H1 (cell line): ENCODE results near the gene ASIC2. TPM values are rescaled to one million over a fixed set of nuclear protein-coding genes. Genes with fewer than 3 reads are reported as not detected.

Experiments used
- CTCF ChIA-PET: fragments of 300-600 bp; sonication (Branson Sonifier 250); formaldehyde crosslinking; loops from one replicate; lab custom pipeline; 2021; ENCODE audit not compliant: partially characterized antibody; lab: Charles Lee
- POLR2A ChIA-PET: fragments of 300-600 bp; sonication (Branson Sonifier 250); formaldehyde crosslinking; loops from one replicate; lab custom pipeline; 2021; ENCODE audit warnings: inconsistent platforms; ENCODE audit not compliant: partially characterized antibody; lab: Charles Lee
- DNase-seq, 2 experiments: peaks; one replicate each; pipeline versions ENCODE4 v3.0.0 to v3.0.0-alpha.2; 2010 to 2022; ENCODE audit warnings: low spot score in 2 of 2, low read depth in 1 of 2, mixed read lengths in 1 of 2
- FAIRE-seq: peaks from 2 replicates; lab custom pipeline; 2011; peaks lifted over from hg19 to GRCh38; lab: Jason Lieb, UNC
- H2AFZ ChIP-seq: 2 replicates; pipeline ENCODE4 v1.8.1; 2012; ENCODE audit warnings: low read length, inconsistent platforms
- H2AK5ac ChIP-seq: 2 replicates; pipeline ENCODE4 v1.6.1; 2013; ENCODE audit warnings: low read depth, low read length
- H2BK120ac ChIP-seq: replicated peaks from 2 replicates; pipeline ENCODE3; 2013; ENCODE audit warnings: low read depth, low read length, inconsistent platforms
- H2BK12ac ChIP-seq: 2 replicates; pipeline ENCODE4 v1.6.1; 2013; ENCODE audit warnings: low read depth, low read length
- H2BK15ac ChIP-seq: 2 replicates; pipeline ENCODE4 v1.6.1; 2013; ENCODE audit warnings: low read length
- H2BK20ac ChIP-seq: 2 replicates; pipeline ENCODE4 v1.6.1; 2013; ENCODE audit warnings: low read length
- H2BK5ac ChIP-seq: 2 replicates; pipeline ENCODE4 v1.6.1; 2013; ENCODE audit warnings: low read depth, low read length
- H3K14ac ChIP-seq: 2 replicates; pipeline ENCODE4 v1.6.1; 2013; ENCODE audit warnings: inconsistent platforms; ENCODE audit not compliant: insufficient read length
- H3K18ac ChIP-seq: 2 replicates; pipeline ENCODE4 v1.6.1; 2013; ENCODE audit warnings: low read length; ENCODE audit errors: extremely low read depth
- H3K23ac ChIP-seq: 2 replicates; pipeline ENCODE4 v1.6.1; 2013; ENCODE audit warnings: inconsistent platforms; ENCODE audit not compliant: insufficient read length
- H3K23me2 ChIP-seq: 2 replicates; pipeline ENCODE4 v1.6.1; 2013; ENCODE audit warnings: low read depth, low read length
- H3K27ac ChIP-seq: 2 replicates; pipeline ENCODE4 v1.6.1; 2011; ENCODE audit warnings: low read depth, low read length, inconsistent platforms
- H3K27me3 ChIP-seq, 4 experiments: replicated peaks in 1 of 4; 1 replicate in 1 of 4; 2 replicates in 3 of 4; pipeline versions ENCODE4 v1.6.1 to v1.8.1; 2011 to 2013; ENCODE audit warnings: low read length in 3 of 4, mild to moderate bottlenecking in 3 of 4, inconsistent platforms in 2 of 4, mixed read lengths in 2 of 4, moderate library complexity in 1 of 4; ENCODE audit not compliant: control insufficient read depth in 3 of 4, insufficient read depth in 3 of 4; ENCODE audit errors: extremely low read depth in 1 of 4
- H3K36me3 ChIP-seq, 4 experiments: 2 replicates each; pipeline versions ENCODE4 v1.6.1 to v1.8.1; 2011 to 2013; ENCODE audit warnings: mild to moderate bottlenecking in 4 of 4, low read length in 3 of 4, moderate library complexity in 2 of 4, control low read depth in 1 of 4, inconsistent platforms in 1 of 4; ENCODE audit not compliant: insufficient read depth in 4 of 4, control insufficient read depth in 2 of 4
- H3K4ac ChIP-seq: replicated peaks from 2 replicates; pipeline ENCODE3; 2013; ENCODE audit warnings: low read length, low read depth, mixed read lengths, inconsistent platforms; ENCODE audit not compliant: insufficient read length
- H3K4me1 ChIP-seq, 4 experiments: replicated peaks in 1 of 4; 1 replicate in 1 of 4; 2 replicates in 3 of 4; pipeline versions ENCODE4 v1.6.1 to v1.8.1; 2011 to 2013; ENCODE audit warnings: low read length in 3 of 4, inconsistent platforms in 2 of 4, mixed read lengths in 1 of 4; ENCODE audit not compliant: insufficient read depth in 4 of 4, control insufficient read depth in 3 of 4
- H3K4me2 ChIP-seq, 2 experiments: 2 replicates each; pipeline versions ENCODE4 v1.6.1 to v1.8.1; 2011 to 2013; ENCODE audit warnings: low read depth in 2 of 2, low read length in 2 of 2, control low read depth in 1 of 2, inconsistent platforms in 1 of 2, mild to moderate bottlenecking in 1 of 2; ENCODE audit not compliant: insufficient read depth in 1 of 2
- H3K4me3 ChIP-seq, 4 experiments: fragments of 200-600, 300-600 bp in 1 of 4; sonication (generic), shearing (Covaris generic), sonication (Bioruptor Twin) in 1 of 4; 2 replicates each; pipeline versions ENCODE4 v1.5.1 to v1.8.1; 2011 to 2016; ENCODE audit warnings: low read length in 4 of 4, low read depth in 3 of 4, control low read depth in 2 of 4, inconsistent platforms in 2 of 4, mild to moderate bottlenecking in 2 of 4, mixed read lengths in 1 of 4, moderate library complexity in 1 of 4; ENCODE audit not compliant: insufficient read depth in 2 of 4; ENCODE audit errors: extremely low read depth in 1 of 4
- H3K56ac ChIP-seq: replicated peaks from 2 replicates; pipeline ENCODE3; 2013; ENCODE audit warnings: low read depth, mild to moderate bottlenecking, mixed read lengths, low read length, inconsistent platforms; ENCODE audit not compliant: insufficient read length
- H3K79me1 ChIP-seq: 2 replicates; pipeline ENCODE4 v1.6.1; 2013; ENCODE audit warnings: low read depth, low read length, control low read depth
- H3K79me2 ChIP-seq, 2 experiments: 2 replicates each; pipeline versions ENCODE4 v1.6.1 to v1.8.1; 2012 to 2013; ENCODE audit warnings: low read length in 2 of 2, mild to moderate bottlenecking in 2 of 2, inconsistent platforms in 1 of 2; ENCODE audit not compliant: insufficient read depth in 2 of 2, control insufficient read depth in 1 of 2
- H3K9ac ChIP-seq, 4 experiments: replicated peaks in 1 of 4; 1 replicate in 1 of 4; 2 replicates in 3 of 4; pipeline versions ENCODE4 v1.6.1 to v1.8.1; 2011 to 2013; ENCODE audit warnings: low read depth in 3 of 4, low read length in 3 of 4, control low read depth in 2 of 4, mild to moderate bottlenecking in 2 of 4, moderate library complexity in 2 of 4, inconsistent platforms in 1 of 4; ENCODE audit errors: extremely low read depth in 1 of 4
- H3K9me3 ChIP-seq, 2 experiments: 2 replicates each; pipeline versions ENCODE4 v1.6.1 to v1.8.1; 2012 to 2013; ENCODE audit warnings: mild to moderate bottlenecking in 2 of 2, moderate library complexity in 2 of 2, control low read depth in 1 of 2, inconsistent platforms in 1 of 2, low read depth in 1 of 2, low read length in 1 of 2, mixed read lengths in 1 of 2; ENCODE audit not compliant: insufficient read depth in 2 of 2
- H4K20me1 ChIP-seq, 2 experiments: replicated peaks in 1 of 2; 2 replicates each; pipeline versions ENCODE3 to v1.8.1; 2011 to 2013; ENCODE audit warnings: inconsistent platforms in 2 of 2, low read length in 2 of 2, mild to moderate bottlenecking in 1 of 2; ENCODE audit not compliant: insufficient read depth in 2 of 2, control insufficient read depth in 1 of 2
- H4K5ac ChIP-seq: 2 replicates; pipeline ENCODE4 v1.6.1; 2013; ENCODE audit warnings: low read length, low read depth, mixed read lengths, inconsistent platforms; ENCODE audit not compliant: insufficient read length
- H4K8ac ChIP-seq: 2 replicates; pipeline ENCODE4 v1.8.0; 2013; ENCODE audit warnings: mild to moderate bottlenecking, moderate library complexity, low read length, inconsistent platforms; ENCODE audit not compliant: insufficient read depth; ENCODE audit errors: extremely low read depth
- H4K91ac ChIP-seq: replicated peaks from 2 replicates; pipeline ENCODE3; 2013; ENCODE audit warnings: low read length, mixed read lengths, inconsistent platforms; ENCODE audit not compliant: insufficient read length
- BCL11A ChIP-seq, 2 experiments: IDR thresholded peaks; one replicate each; pipeline ENCODE4 v1.6.1; 2011; ENCODE audit warnings: low read depth in 2 of 2, low read length in 2 of 2, mild to moderate bottlenecking in 2 of 2
- CREB1 ChIP-seq: IDR thresholded peaks from 2 replicates; pipeline ENCODE4 v1.6.1; 2012; ENCODE audit warnings: inconsistent platforms
- FOSL1 ChIP-seq: IDR thresholded peaks from 2 replicates; pipeline ENCODE4 v1.6.1; 2011; ENCODE audit warnings: mild to moderate bottlenecking, low read depth, low read length, moderate library complexity; ENCODE audit not compliant: insufficient read depth
- GABPA ChIP-seq: IDR thresholded peaks from 2 replicates; pipeline ENCODE4 v1.6.1; 2011; ENCODE audit warnings: mild to moderate bottlenecking, low read length, moderate library complexity, borderline replicate concordance; ENCODE audit not compliant: insufficient read depth
- KDM1A ChIP-seq: fragments of 200-600, 300-600 bp; sonication (generic); IDR thresholded peaks from 2 replicates; pipeline ENCODE4 v1.7.1; 2016; ENCODE audit warnings: mild to moderate bottlenecking, low read length, borderline replicate concordance
- NRF1 ChIP-seq: IDR thresholded peaks from 2 replicates; pipeline ENCODE4 v1.6.1; 2011; ENCODE audit warnings: mild to moderate bottlenecking, low read depth, low read length, improper control_type of control experiment
- PHF8 ChIP-seq: fragments of 200-600 bp; sonication (generic); conservative IDR thresholded peaks from 2 replicates; pipeline ENCODE4 v1.7.1; 2012; ENCODE audit warnings: low read depth, mild to moderate bottlenecking, inconsistent platforms, low read length, moderate library complexity
- POLR2AphosphoS5 ChIP-seq: IDR thresholded peaks from 2 replicates; pipeline ENCODE4 v1.6.1; 2011; ENCODE audit warnings: low read depth, low read length
- RNF2 ChIP-seq: fragments of 200-900, 300-1000 bp; sonication (generic); IDR thresholded peaks from 2 replicates; pipeline ENCODE4 v1.7.1; 2016; ENCODE audit warnings: borderline replicate concordance, low read depth, mild to moderate bottlenecking, antibody characterized with exemption, low read length; ENCODE audit not compliant: poor library complexity, severe bottlenecking; ENCODE audit errors: missing control alignments
- SP2 ChIP-seq: IDR thresholded peaks from 2 replicates; pipeline ENCODE4 v1.6.1; 2012; ENCODE audit warnings: mild to moderate bottlenecking, low read length, inconsistent platforms
- TAF1 ChIP-seq: IDR thresholded peaks from 2 replicates; pipeline ENCODE4 v1.6.1; 2011; ENCODE audit warnings: mild to moderate bottlenecking, low read depth, low read length
- TBP ChIP-seq: IDR thresholded peaks from 2 replicates; pipeline ENCODE4 v1.6.1; 2011; ENCODE audit warnings: low read depth, low read length, improper control_type of control experiment
- ZNF274 ChIP-seq: IDR thresholded peaks from 2 replicates; pipeline ENCODE4 v1.7.0; 2012; ENCODE audit warnings: low read length, borderline replicate concordance; ENCODE audit errors: extremely low read depth
- WGBS, 2 experiments: shearing (Covaris generic) in 1 of 2; methylation state at CpG; one replicate each; pipeline versions ENCODE4 v1.1.6 to v1.1.7; 2013 to 2015; ENCODE audit warnings: low lambda C conversion rate in 2 of 2, mixed read lengths in 2 of 2, inconsistent platforms in 1 of 2, low coverage in 1 of 2, missing lambda C conversion rate in 1 of 2; ENCODE audit not compliant: insufficient replicate concordance in 2 of 2, insufficient coverage in 1 of 2, insufficient read length in 1 of 2; ENCODE audit errors: extremely low coverage in 1 of 2, missing lambda C conversion rate in 1 of 2; 5-methylcytosine and 5-hydroxymethylcytosine counted together
- polyA plus RNA-seq, 7 experiments: library from polyadenylated mRNA; depleted of rRNA in 3 of 7; stranded (reverse) in 5 of 7; unstranded in 2 of 7; fragments of >200 nt in 5 of 7; fragments of 200-250 nt in 2 of 7; gene quantifications; 1 replicate in 5 of 7; 2 replicates in 1 of 7; 4 replicates in 1 of 7; pipeline versions ENCODE4 v1.2.1 to v1.2.3, GENCODE V29; 2011 to 2013; ENCODE audit warnings: missing spikeins in 2 of 7, mixed read lengths in 2 of 7
- total RNA-seq: library from RNA; stranded (reverse); fragmentation: NEBNext Ultra II Directional; extraction: Animal tissue kit (Norgen Biotek cat#: 25700); gene quantifications from 2 replicates; pipeline ENCODE4 v1.2.1, GENCODE V29; 2021

The ASIC2 gene
- total and polyA plus RNA-seq, 2 of the 8 experiments (the other 6 are each of a cell fraction or from before 2014, with no cell fraction given) = 0.86 to 1.2 TPM

DNA sequence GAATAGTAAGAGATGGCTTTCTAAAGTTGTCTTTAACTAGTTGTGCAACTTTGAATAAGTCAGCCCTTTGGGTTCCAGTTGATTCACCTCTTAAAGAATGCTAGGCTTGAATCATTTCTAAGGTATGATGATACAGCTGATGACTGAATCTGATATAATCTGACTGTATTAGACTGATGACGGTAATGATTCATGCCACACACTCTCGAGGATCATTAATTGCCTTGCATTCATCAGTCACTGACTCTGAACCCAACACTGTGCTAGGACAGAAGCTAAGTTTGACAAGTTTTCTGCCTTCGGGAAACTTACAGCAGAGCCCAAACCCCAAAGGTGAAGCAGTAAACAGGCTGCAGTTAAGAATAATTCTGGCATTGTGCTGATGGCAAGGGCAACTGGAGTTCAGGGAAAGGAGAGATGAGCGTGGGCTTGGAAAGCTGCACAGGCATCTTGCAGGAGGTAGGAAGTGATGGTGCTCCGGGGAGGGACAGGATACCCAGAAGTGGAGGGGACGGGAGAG, 25.8 kb downstream of the ASIC2 start:
- Histone ChIP-seq H2BK20ac (no peak overlapping the region), H2BK12ac (no peak overlapping the region), H3K79me1 (no peaks in the 10 kb centered on the region), H3K27ac (no peak overlapping the region), H2BK15ac (no peak overlapping the region), H3K9me3 (no peaks in the 10 kb centered on the region), H3K23ac (no peak overlapping the region), H3K4me2 (no peak overlapping the region), H4K5ac (no peak overlapping the region), H4K91ac (no peak overlapping the region), H3K36me3 (no peaks in the 10 kb centered on the region), H3K4me3 (no peak overlapping the region), H4K8ac (no peak overlapping the region; the same call in 1 of the 2 replicates), H3K79me2 (no peaks in the 10 kb centered on the region), H3K4ac (no peak overlapping the region), H3K27me3 (no peaks in the 10 kb centered on the region; a peak in 1 of 7 replicates), H2AK5ac (no peak overlapping the region), H4K20me1 (no peaks in the 10 kb centered on the region), H3K18ac (no peak overlapping the region), H2BK120ac (no peak overlapping the region), H2AFZ (no peak overlapping the region), H3K9ac (no peak overlapping the region), H3K4me1 (no peaks in the 10 kb centered on the region), H3K23me2 (peaks cover 2% of the 10 kb centered on the region; the same call in 1 of the 2 replicates), H3K14ac (no peak overlapping the region), H3K56ac (no peak overlapping the region), H2BK5ac (no peak overlapping the region)
- FAIRE-seq (no peak), DNase-seq (no peak)
- 84% methylated on average over 6 of the region's 6 CpGs; no CpG with 5 or more reads in 1 of the 2 experiments for WGBS, 2 experiments
- ChIA-PET CTCF (no interaction called here), POLR2A (no interaction called here)
- TF ChIP-seq ZNF274 (no peak), RNF2 (no peak), POLR2AphosphoS5 (no peak), TAF1 (no peak), NRF1 (no peak), BCL11A (IDR thresholded peaks at IDR 0.05; ENCODE audit: low read depth in 2 of 2, low read length in 2 of 2) (no peak), CREB1 (no peak), GABPA (no peak), SP2 (no peak), PHF8 (no peak), KDM1A (no peak), TBP (no peak), FOSL1 (no peak)
